GM21529 (cell line): ENCODE results near the gene STX10.

Source experiments
- ATAC-seq: cut with Tn5 transposase; IDR thresholded peaks from one replicate; pipeline ENCODE4 v1.9.1; 2021; ENCODE audit not compliant: unreplicated experiment

The STX10 gene

GRCh38 chr19:13100841-13101589 is 49.2 kb downstream of the STX10 start:
- ATAC-seq = no peak

GRCh38 chr19:13100031-13100588 is 50.1 kb downstream of the STX10 start:
- no peak for ATAC-seq

- ATAC-seq = no peak
Measured at GRCh38 chr19:13099073-13099999, 50.8 kb downstream of the STX10 start.

- ATAC-seq = no peak
Measured at GRCh38 chr19:13098277-13099072, 51.7 kb downstream of the STX10 start.

- ATAC-seq = no peak
Measured at GRCh38 chr19:13097463-13098258, 52.5 kb downstream of the STX10 start.

- ATAC-seq = no peak
Measured at GRCh38 chr19:13097033-13097462, 53.1 kb downstream of the STX10 start.

- no peak for ATAC-seq
Measured at GRCh38 chr19:13095934-13096927, 53.9 kb downstream of the STX10 start.

GRCh38 chr19:13095393-13095784 is 54.8 kb downstream of the STX10 start:
- no peak for ATAC-seq

- no peak for ATAC-seq
Measured at GRCh38 chr19:13094771-13095392, 55.3 kb downstream of the STX10 start.

- no peak for ATAC-seq
Measured at GRCh38 chr19:13094106-13094504, 56.1 kb downstream of the STX10 start.
